ENCODE measurements around the gene INSIG1. TPM values are rescaled to one million over a fixed set of nuclear protein-coding genes. Genes with fewer than 3 reads are reported as not detected.

Gene INSIG1
- total RNA-seq, 2 experiments from 2014 or later, result 52.5 to 53.4 TPM

DNA sequence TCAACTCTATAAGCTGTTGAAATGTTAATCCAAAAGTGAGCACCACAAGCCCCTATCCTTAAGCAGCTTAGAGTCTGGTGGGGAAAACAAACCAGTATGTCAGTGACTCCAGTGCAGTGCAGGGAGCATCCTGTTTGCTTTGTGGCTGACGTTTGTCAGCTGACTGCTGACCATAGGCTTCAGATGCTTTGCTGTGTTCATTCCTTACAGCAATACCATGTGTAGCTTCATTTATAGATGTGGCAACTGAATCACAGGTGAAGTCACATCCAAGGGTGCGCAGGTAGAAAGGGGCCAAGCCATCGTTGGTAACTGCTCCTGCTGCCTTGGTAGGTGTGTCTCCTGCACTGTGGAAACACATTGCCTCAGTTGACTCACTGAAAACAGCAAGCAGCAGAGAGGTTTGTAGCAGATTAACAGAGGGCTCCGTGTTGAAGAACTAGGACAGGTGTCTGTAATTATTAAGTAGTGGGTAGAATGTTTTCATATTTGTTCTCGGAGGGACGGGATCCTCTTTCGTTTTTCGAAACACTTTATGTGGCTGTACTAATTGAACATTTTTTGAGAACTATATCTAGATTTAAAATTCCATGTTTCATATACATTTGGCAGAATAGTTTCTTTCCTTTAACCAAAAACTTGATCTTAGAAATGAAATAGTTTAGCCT is 2.0 kb downstream of the INSIG1 start:
- Mint-ChIP-seq H3K36me3 (peaks cover 38% of the 10 kb centered on the region), H3K9me3 (no peaks in the 10 kb centered on the region), H3K27me3 (no peaks in the 10 kb centered on the region), H3K4me1 (peaks cover 30% of the 10 kb centered on the region), H3K4me3 (peak overlapping the region; percentile 92), H3K27ac (peak overlapping the region; percentile 95)
- no peak for DNase-seq

DNA sequence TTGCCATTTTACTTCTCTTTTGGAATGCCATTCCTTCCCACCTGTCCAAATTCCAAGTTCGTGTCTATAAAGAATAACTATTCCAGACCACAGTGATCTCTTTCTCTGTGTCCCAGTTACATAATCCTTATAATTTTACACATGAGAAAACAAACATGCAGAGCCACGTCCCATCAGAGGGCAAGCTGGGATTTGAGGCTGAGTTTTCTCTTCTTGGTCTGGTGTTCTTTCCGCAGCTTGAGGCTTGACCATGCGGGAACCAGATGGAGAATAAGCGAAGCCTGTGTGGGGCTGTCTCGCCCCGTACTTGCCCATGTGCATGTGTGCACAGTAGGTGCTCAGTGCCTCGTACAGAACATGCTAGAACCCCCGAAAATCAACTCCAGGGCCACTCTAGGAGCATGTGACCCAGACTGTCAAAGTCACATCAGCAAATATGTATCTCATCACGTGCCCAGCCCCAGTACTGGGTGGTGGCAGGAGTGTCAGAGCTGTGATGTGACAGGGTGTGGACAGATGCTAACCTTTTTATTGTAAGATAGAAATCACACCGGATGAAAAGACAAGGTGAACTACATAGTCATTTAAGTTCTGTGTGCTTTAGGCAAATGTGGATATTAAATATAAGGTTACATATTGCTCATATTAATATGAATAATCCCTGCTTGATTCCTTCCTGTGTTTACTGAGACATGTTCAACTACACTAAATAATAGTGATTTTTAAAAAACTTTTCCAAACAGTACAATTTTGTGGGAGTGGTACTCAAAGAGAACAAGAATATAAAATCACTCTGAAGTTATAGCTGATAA is 3.2 kb downstream of the INSIG1 start:
- Mint-ChIP-seq H3K36me3 (peaks cover 44% of the 10 kb centered on the region), H3K4me3 (peak overlapping the region; percentile 65), H3K27me3 (no peaks in the 10 kb centered on the region), H3K9me3 (no peaks in the 10 kb centered on the region), H3K4me1 (peaks cover 28% of the 10 kb centered on the region), H3K27ac (no peak overlapping the region)
- DNase-seq, result no peak

DNA sequence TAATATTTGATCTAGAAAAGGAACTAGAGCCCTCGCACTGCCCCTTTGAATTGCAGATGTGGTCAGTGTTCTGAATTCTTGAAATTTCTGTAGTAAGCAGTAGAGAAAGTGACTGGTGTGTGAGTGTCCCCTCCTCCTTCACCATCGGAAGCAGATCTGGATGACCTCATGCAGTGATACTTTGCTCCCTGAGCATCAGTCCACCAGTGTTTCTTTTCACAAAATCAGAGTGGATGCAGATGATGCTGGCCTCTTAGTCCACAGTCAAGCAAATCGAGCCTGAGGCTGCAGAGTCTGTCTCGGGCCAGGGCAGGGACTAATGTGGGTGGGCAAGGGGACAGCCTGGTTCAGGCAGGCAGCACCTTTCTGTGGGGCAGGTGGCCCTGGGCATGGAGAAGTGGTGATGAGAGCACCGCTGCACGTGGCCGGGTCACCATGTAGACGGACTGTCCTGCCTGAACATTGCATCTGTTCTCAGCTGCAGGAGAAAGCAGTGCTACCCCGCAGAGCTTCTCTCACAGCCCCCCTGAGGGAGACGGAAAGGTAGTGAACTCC is 5.4 kb downstream of the INSIG1 start:
- peaks cover 26% of the 10 kb centered on the region for H3K4me1 Mint-ChIP-seq
- no peak overlapping the region for H3K4me3 Mint-ChIP-seq
- H3K9me3 Mint-ChIP-seq, result no peaks in the 10 kb centered on the region
- no peak overlapping the region for H3K27ac Mint-ChIP-seq
- no peak for DNase-seq
- peaks cover 49% of the 10 kb centered on the region for H3K36me3 Mint-ChIP-seq
- no peaks in the 10 kb centered on the region for H3K27me3 Mint-ChIP-seq

DNA sequence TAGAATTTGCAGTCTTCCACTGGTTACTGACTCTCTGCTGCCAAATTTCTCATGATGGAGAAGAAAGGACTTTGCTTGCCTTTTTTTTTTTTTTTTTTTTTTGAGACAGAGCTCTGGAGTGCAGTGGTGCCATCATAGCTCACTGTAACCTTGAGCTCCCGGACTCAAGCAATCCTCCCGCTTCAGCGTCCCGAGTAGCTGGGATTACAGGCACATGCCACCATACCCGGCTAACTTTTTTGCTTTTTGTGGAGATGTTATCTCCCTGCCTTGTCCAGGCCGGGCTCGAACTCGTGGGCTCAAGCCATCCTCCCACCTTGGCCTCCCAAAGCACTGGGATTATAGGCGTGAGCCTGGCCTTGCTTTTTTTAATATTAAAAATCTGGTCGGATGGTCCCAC is 6.2 kb downstream of the INSIG1 start:
- no peak for DNase-seq
- Mint-ChIP-seq H3K4me3 (no peak overlapping the region), H3K27me3 (no peaks in the 10 kb centered on the region), H3K9me3 (no peaks in the 10 kb centered on the region), H3K36me3 (peaks cover 49% of the 10 kb centered on the region), H3K27ac (no peak overlapping the region), H3K4me1 (peaks cover 26% of the 10 kb centered on the region)

DNA sequence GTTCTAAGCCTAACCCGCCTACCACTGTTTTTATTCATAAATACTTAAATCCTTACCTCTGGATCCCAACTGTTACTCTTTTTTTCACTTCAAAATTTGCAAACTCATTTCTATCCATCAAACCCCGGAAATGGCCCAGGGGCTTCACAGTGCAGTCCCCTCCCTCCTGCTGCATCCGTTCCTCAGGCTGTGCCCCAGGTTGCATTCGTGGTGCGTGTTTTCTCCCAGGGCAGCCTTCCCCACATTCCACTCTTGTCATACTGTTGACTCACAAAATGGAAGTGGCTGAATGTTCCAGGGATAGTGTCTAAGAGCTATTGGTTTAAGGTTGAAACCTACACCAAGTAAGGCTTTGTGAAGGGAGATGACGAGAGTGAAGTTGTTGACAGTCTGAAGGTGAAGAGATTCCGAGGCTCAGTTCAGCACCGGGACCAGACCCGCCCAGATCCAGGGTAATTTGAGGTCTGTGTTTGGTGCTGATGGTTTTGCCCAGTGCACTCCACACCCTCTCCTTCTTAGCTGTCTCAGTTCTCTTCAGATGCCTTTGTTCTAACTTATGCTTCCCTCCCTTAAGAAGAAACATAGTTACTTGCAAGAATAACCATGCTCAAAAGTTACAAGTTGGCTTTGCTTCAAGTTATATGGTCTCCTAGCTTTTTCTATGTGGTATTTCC is 7.7 kb downstream of the INSIG1 start:
- H3K4me1 Mint-ChIP-seq, result peaks cover 19% of the 10 kb centered on the region
- H3K4me3 Mint-ChIP-seq, result no peak overlapping the region
- H3K27ac Mint-ChIP-seq, result no peak overlapping the region
- peaks cover 43% of the 10 kb centered on the region for H3K36me3 Mint-ChIP-seq
- no peaks in the 10 kb centered on the region for H3K9me3 Mint-ChIP-seq
- H3K27me3 Mint-ChIP-seq, result no peaks in the 10 kb centered on the region
- no peak for DNase-seq

DNA sequence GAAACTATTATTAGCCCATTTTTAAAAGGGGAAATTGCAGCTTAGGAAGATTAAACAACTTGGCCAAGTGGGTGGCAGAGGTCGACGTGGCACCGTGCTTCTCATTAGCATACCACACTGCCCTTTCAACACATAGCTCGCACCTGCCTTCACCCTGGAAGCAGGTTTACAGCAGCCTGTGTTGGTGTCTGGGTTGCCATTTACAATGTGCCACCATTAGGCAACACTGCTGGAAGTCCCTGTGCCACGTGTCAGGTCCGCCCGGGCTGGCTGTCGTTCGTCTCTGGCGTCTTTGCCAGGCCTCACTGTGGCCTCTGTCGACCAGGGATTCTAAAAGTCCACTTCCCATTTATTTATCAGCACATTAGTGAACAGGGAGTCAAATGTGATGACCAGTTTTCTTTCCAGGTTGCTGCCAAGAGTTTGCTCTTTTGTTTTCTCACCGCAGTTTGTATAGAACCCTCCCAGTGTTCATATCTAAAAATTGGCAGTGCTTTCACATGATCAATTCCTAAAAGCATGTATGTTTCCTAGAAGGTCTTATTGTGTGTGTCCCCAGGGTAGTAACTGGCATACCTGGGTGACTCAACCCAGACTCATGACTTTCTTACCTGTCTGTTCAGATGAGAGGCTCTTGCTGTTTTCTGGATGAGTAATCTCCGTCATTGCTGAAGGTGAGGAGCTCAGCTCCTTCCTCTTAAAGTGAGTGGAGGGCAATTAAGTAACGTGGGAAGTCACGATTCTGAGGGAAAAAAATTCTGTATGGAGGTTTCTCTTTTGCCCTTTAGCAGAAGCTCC is 9.2 kb downstream of the INSIG1 start:
- Mint-ChIP-seq H3K36me3 (peaks cover 31% of the 10 kb centered on the region), H3K9me3 (no peaks in the 10 kb centered on the region), H3K27me3 (no peaks in the 10 kb centered on the region), H3K4me3 (no peak overlapping the region), H3K4me1 (peaks cover 7% of the 10 kb centered on the region), H3K27ac (no peak overlapping the region)
- no peak for DNase-seq

DNA sequence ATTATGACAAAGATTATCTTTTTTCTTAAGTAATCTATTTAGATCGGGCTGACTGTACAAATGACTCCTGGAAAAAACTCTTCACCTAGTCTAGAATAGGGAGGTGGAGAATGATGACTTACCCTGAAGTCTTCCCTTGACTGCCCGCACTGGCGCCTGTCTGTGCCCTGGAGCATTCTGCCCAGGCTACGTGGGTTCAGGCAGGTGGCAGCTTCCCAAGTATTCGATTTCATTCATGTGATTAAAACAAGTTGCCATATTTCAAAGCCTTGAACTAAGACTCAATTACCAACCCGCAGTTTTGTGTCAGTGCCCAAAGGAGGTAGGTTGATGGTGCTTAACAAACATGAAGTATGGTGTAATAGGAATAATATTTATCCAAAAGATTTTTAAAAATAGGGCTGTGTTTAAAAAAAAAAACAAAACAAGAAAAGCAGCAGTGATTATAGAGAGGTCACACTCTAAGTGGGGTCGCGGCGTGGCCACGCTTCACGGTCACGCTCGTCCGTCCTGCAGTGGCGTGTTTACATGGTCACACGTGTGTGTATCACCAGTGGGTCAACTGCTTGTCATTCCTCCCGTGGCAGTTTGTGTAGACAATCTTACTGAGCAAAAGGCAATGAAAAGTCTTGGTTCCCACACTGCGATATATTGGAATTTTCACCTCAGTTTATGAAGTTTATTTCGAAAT is 10.8 kb downstream of the INSIG1 start:
- peaks cover 30% of the 10 kb centered on the region for H3K36me3 Mint-ChIP-seq
- H3K27ac Mint-ChIP-seq, result no peak overlapping the region
- DNase-seq, result no peak
- H3K9me3 Mint-ChIP-seq, result no peaks in the 10 kb centered on the region
- peaks cover 7% of the 10 kb centered on the region for H3K4me1 Mint-ChIP-seq
- H3K4me3 Mint-ChIP-seq, result no peak overlapping the region
- no peaks in the 10 kb centered on the region for H3K27me3 Mint-ChIP-seq

- H3K27ac Mint-ChIP-seq, result no peak overlapping the region
- H3K9me3 Mint-ChIP-seq, result no peaks in the 10 kb centered on the region
Measured at GRCh38 chr7:155309021-155309338, 11.3 kb downstream of the INSIG1 start.

GRCh38 chr7:155310425-155311114 is 12.9 kb downstream of the INSIG1 start:
- no peaks in the 10 kb centered on the region for H3K27me3 Mint-ChIP-seq
- no peak overlapping the region for H3K27ac Mint-ChIP-seq
- peaks cover 7% of the 10 kb centered on the region for H3K4me1 Mint-ChIP-seq
- no peak for DNase-seq
- H3K9me3 Mint-ChIP-seq, result no peaks in the 10 kb centered on the region
- H3K4me3 Mint-ChIP-seq, result no peak overlapping the region
- peaks cover 15% of the 10 kb centered on the region for H3K36me3 Mint-ChIP-seq

More at GRCh38 chr7:155309021-155309338, 11.3 kb downstream of the INSIG1 start:
- H3K4me3 Mint-ChIP-seq, result no peak overlapping the region
- DNase-seq, result no peak
- H3K4me1 Mint-ChIP-seq, result peaks cover 7% of the 10 kb centered on the region
- peaks cover 25% of the 10 kb centered on the region for H3K36me3 Mint-ChIP-seq
- no peaks in the 10 kb centered on the region for H3K27me3 Mint-ChIP-seq

DNA sequence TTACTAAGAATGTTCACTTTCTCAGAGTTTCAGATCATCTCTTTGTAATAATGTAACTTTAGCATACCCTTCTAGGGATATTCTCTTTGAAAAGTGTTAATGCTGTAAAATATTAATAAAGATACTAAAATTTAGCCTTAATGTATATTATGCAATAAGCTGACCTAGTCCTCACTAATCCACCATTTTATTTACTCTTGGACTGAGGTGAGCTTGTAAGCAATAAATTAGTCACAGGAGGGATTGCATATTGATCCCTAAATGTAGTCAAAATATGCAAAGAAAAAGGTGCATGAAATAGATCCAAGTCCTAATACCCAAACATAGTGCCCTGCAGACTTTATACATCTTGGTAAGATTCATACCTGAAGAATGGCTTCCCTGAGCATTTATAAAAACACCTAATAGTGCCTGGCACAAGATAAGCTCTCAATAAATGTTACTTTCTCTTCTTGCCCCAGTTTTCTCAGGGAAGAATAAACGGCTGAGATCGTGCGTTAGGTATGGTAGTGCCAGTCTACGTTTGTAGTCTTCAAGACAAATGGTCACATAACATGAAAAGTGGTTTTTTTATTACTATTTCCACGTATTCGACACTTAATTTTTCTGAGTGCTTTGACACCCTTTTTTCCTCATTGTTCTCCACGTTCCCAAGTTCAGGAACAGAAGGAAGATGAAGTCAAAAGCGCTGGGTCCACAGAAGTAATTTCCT is 14.3 kb downstream of the INSIG1 start:
- peaks cover 12% of the 10 kb centered on the region for H3K36me3 Mint-ChIP-seq
- H3K27ac Mint-ChIP-seq, result no peak overlapping the region
- no peak overlapping the region for H3K4me3 Mint-ChIP-seq
- H3K27me3 Mint-ChIP-seq, result no peaks in the 10 kb centered on the region
- H3K4me1 Mint-ChIP-seq, result peaks cover 4% of the 10 kb centered on the region
- no peaks in the 10 kb centered on the region for H3K9me3 Mint-ChIP-seq
- DNase-seq, result no peak

- Mint-ChIP-seq H3K36me3 (peaks cover 7% of the 10 kb centered on the region), H3K27me3 (no peaks in the 10 kb centered on the region), H3K27ac (no peak overlapping the region), H3K4me1 (no peaks in the 10 kb centered on the region), H3K4me3 (no peak overlapping the region), H3K9me3 (no peaks in the 10 kb centered on the region)
- no peak for DNase-seq
Measured at GRCh38 chr7:155312633-155313032, 15.0 kb downstream of the INSIG1 start.

GRCh38 chr7:155313096-155313495 is 15.4 kb downstream of the INSIG1 start:
- H3K36me3 Mint-ChIP-seq, result peaks cover 7% of the 10 kb centered on the region
- no peaks in the 10 kb centered on the region for H3K9me3 Mint-ChIP-seq
- H3K27ac Mint-ChIP-seq, result no peak overlapping the region

DNA sequence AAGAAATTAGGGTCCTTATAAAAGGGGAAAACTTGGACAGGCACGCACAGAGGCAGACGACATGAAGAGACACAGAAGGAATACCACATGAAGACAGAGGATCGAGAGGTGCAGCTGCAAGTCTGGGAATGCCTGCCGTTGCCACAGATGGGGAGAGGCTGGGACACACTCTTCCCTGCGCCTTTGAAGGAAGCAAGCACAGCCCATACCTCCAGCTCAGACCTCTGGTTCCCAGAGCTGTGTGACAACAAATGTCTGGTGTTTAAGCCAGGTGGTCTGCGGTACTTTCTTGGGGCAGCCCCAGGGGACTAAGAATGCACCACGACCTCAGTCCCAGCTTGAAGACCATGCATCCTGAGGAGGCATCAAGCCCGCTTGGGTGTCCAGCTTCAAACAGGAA is 18.3 kb downstream of the INSIG1 start:
- Mint-ChIP-seq H3K4me3 (no peak overlapping the region), H3K27me3 (no peaks in the 10 kb centered on the region), H3K4me1 (no peaks in the 10 kb centered on the region), H3K27ac (no peak overlapping the region), H3K36me3 (no peaks in the 10 kb centered on the region), H3K9me3 (no peaks in the 10 kb centered on the region)
- DNase-seq, result no peak

More at GRCh38 chr7:155313096-155313495, 15.4 kb downstream of the INSIG1 start:
- no peak overlapping the region for H3K4me3 Mint-ChIP-seq
- no peak for DNase-seq
- H3K4me1 Mint-ChIP-seq, result no peaks in the 10 kb centered on the region
- H3K27me3 Mint-ChIP-seq, result no peaks in the 10 kb centered on the region
